GM21447 (cell line): ENCODE data around the gene TLE1.
A peak's percentile ranks its signal among the peaks of the same experiment; 100 is the strongest.
"Not testable (repeated sequence)": the region's sequence is repeated elsewhere in the genome, so short reads cannot be mapped to it uniquely, and the experiment has no call there.

Experiments used
- ATAC-seq: cut with Tn5 transposase; IDR thresholded peaks from one replicate; pipeline ENCODE4 v1.9.1; 2021; ENCODE audit not compliant: unreplicated experiment

The TLE1 gene

GRCh38 chr9:81623778-81624177 is 65.6 kb downstream of the TLE1 start:
- ATAC-seq = no peak

GRCh38 chr9:81622471-81623255 is 66.7 kb downstream of the TLE1 start:
- no peak for ATAC-seq

GRCh38 chr9:81621785-81622259 is 67.5 kb downstream of the TLE1 start:
- ATAC-seq = no peak

GRCh38 chr9:81621118-81621517 is 68.2 kb downstream of the TLE1 start:
- ATAC-seq = no peak

- ATAC-seq = peak; percentile 75
Observed at GRCh38 chr9:81620002-81620390, 69.4 kb downstream of the TLE1 start.

GRCh38 chr9:81619353-81620001 is 69.9 kb downstream of the TLE1 start:
- peak; percentile 64 for ATAC-seq

GRCh38 chr9:81618923-81619322 is 70.4 kb downstream of the TLE1 start:
- ATAC-seq = no peak

GRCh38 chr9:81616141-81616540 is 73.2 kb downstream of the TLE1 start:
- ATAC-seq = no peak

- no peak for ATAC-seq
Observed at GRCh38 chr9:81614335-81614734, 75.0 kb downstream of the TLE1 start.

- no peak for ATAC-seq
Observed at GRCh38 chr9:81613002-81613812, 76.1 kb downstream of the TLE1 start.

GRCh38 chr9:81611664-81612063 is 77.7 kb downstream of the TLE1 start:
- ATAC-seq = no peak

- ATAC-seq = no peak
Observed at GRCh38 chr9:81610740-81611107, 78.6 kb downstream of the TLE1 start.

- peak; percentile 74 for ATAC-seq
Observed at GRCh38 chr9:81609782-81610739, 79.3 kb downstream of the TLE1 start.

- no peak for ATAC-seq
Observed at GRCh38 chr9:81608289-81608657, 81.1 kb downstream of the TLE1 start.

GRCh38 chr9:81607593-81608288 is 81.6 kb downstream of the TLE1 start:
- ATAC-seq = no peak

GRCh38 chr9:81606261-81606660 is 83.1 kb downstream of the TLE1 start:
- ATAC-seq = not testable (repeated sequence)

- ATAC-seq = no peak
Observed at GRCh38 chr9:81605170-81605670, 84.1 kb downstream of the TLE1 start.

- ATAC-seq = no peak
Observed at GRCh38 chr9:81604306-81605169, 84.8 kb downstream of the TLE1 start.
